Esophagus squamous epithelium (tissue), 5 donors: ENCODE results near the gene COL4A2. TPM values are rescaled to one million over a fixed set of nuclear protein-coding genes. Genes with fewer than 3 reads are reported as not detected.

Source experiments
- DNase-seq: peaks from one replicate; lab custom pipeline; 2025; lab: John Stamatoyannopoulos, UW
- H3K27ac ChIP-seq, 4 donors: fragments of 200-600 bp; sonication (generic); one replicate each; pipeline ENCODE4 v1.5.1; 2016 to 2019; ENCODE audit warnings: mild to moderate bottlenecking in 1 of 4
- H3K27me3 ChIP-seq, 4 donors: fragments of 200-600 bp; sonication (generic); 1 replicate in 3 of 4; 2 replicates in 1 of 4; pipeline versions ENCODE4 v1.5.1 to v1.6.0; 2017 to 2021; ENCODE audit warnings: antibody characterized with exemption in 1 of 4
- H3K36me3 ChIP-seq, 3 donors: fragments of 200-600 bp; sonication (generic); one replicate each; pipeline ENCODE4 v1.5.1; 2016 to 2019
- H3K4me1 ChIP-seq, 3 donors: fragments of 200-600 bp; sonication (generic); one replicate each; pipeline ENCODE4 v1.5.1; 2017 to 2019
- H3K4me3 ChIP-seq, 4 donors: fragments of 200-600 bp; sonication (generic); 1 replicate in 3 of 4; 2 replicates in 1 of 4; pipeline ENCODE4 v1.5.1; 2016 to 2019; ENCODE audit warnings: mild to moderate bottlenecking in 2 of 4, moderate library complexity in 1 of 4
- H3K9me3 ChIP-seq, 3 donors: fragments of 200-600 bp; sonication (generic); one replicate each; pipeline ENCODE4 v1.5.1; 2016 to 2019
- POLR2A ChIP-seq, 4 donors: fragments of 450-650 bp; IDR thresholded peaks; one replicate each; pipeline ENCODE4 v1.6.1; 2017; ENCODE audit warnings: antibody characterized with exemption in 4 of 4, mild to moderate bottlenecking in 4 of 4, moderate library complexity in 3 of 4
- WGBS, 2 donors: methylation state at CpG; one replicate each; pipeline ENCODE4 v1.1.5; 2018; 5-methylcytosine and 5-hydroxymethylcytosine counted together
- intact Hi-C: fragments of 100-400 bp; cut with DNase I; formaldehyde crosslinking; loops from one replicate; pipeline ENCODE4 v1.15.0; 2022
- total RNA-seq, 4 donors: library from RNA; depleted of rRNA; stranded (reverse); fragments of >200 nt; gene quantifications; one replicate each; pipeline ENCODE4 v1.1.0, GENCODE V29; 2016
- TF ChIP-seq, protein P1 (sequence below), 6 experiments: fragments of 450-650 bp in 4 of 6; fragments of 200-600 bp in 2 of 6; sonication (generic) in 2 of 6; IDR thresholded peaks; one replicate each; pipeline ENCODE4 v1.5.1; 2016 to 2019; ENCODE audit warnings: antibody characterized with exemption in 6 of 6, mild to moderate bottlenecking in 4 of 6, moderate library complexity in 4 of 6
- donor health status: DM: yes; HTN: yes; CAD: no.

Gene COL4A2
- total RNA-seq, 4 donors from 2014 or later = 11.9 to 102 (median 43.5) TPM

DNA sequence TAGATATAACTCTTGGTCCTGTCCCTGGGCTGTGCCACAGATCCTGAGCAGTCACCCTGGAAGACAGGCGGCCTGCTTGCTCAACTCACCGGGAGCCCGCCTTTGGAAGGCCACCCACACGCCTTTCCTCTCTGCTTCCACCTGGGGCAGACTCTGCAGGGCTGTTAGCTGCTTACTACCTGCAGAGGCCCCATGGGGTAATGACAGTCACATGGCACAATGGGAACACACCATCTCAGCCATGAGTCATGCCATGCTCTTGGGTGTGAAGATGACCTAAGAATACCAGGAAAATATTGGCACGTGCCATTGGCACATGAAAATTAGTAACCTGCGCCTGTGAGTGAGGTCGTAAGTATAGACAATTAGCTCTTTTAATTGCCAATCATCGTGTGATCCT is 108.6 kb downstream of the COL4A2 start:
- TF ChIP-seq, protein P1, sequence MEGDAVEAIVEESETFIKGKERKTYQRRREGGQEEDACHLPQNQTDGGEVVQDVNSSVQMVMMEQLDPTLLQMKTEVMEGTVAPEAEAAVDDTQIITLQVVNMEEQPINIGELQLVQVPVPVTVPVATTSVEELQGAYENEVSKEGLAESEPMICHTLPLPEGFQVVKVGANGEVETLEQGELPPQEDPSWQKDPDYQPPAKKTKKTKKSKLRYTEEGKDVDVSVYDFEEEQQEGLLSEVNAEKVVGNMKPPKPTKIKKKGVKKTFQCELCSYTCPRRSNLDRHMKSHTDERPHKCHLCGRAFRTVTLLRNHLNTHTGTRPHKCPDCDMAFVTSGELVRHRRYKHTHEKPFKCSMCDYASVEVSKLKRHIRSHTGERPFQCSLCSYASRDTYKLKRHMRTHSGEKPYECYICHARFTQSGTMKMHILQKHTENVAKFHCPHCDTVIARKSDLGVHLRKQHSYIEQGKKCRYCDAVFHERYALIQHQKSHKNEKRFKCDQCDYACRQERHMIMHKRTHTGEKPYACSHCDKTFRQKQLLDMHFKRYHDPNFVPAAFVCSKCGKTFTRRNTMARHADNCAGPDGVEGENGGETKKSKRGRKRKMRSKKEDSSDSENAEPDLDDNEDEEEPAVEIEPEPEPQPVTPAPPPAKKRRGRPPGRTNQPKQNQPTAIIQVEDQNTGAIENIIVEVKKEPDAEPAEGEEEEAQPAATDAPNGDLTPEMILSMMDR (IDR thresholded peaks at IDR 0.05) = peak in 1 of 6 experiments; percentile 18
- TF ChIP-seq POLR2A (IDR thresholded peaks at IDR 0.05) = no peak
- Histone ChIP-seq H3K27me3 (no peaks in the 10 kb centered on the region), H3K27ac (peak overlapping the region in 3 of 4 donors; percentile 79 to 88 (median 83)), H3K36me3 (no peaks in the 10 kb centered on the region), H3K9me3 (no peaks in the 10 kb centered on the region), H3K4me1 (peaks cover 0 to 48% (median 30%) of the 10 kb centered on the region in 3 donors), H3K4me3 (no peak overlapping the region)
- WGBS, 2 donors = 39 to 73% methylated on average over 8 of the region's 8 CpGs
- intact Hi-C loops = no loop called here
- no peak for DNase-seq

DNA sequence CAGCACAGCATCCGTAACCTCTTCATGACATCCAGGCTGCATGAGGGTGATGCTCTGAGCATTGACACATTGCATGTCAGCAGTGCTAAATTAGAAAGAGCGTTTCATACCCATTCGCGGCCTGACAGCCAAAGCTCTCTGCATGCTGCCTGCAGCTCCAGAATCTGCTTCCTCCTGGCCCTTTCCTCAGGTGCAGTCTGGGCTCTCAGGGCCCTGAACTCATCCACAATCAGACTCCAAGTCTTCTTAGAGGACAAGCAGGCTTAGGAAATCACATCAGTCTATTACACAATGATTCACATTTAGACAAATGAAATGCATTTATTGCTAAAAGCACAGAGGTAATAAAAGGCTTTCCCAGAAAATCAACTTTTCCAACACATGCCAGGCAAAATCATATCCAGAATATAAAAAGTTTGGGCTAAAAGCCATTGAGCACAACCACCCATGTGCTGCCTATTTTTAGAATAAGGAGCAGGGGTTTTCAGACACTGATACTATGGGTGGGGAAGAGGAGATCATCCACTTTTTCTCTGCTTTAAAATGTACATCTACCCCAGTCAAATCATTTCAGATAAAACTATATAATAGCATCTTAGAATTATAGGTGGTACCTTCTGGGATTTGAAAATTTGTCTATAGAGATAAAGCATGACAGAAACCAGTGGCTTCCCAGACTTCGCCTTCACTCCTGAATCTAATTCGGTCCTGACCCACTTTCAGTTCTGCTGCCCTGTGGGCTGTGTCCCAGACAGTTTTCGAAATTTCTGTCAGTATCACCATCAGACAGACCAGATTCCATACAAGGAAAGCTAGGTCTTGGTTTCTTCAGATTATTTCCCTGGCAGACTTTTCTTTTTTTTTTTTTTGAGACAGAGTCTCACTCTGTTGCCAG is 109.3 kb downstream of the COL4A2 start:
- no peaks in the 10 kb centered on the region for H3K27me3 ChIP-seq
- no peak for DNase-seq
- peak overlapping the region in 1 of 4 donors; percentile 7 for H3K4me3 ChIP-seq
- no peaks in the 10 kb centered on the region for H3K9me3 ChIP-seq
- WGBS, 2 donors = 71 to 79% methylated on average over 7 of the region's 7 CpGs
- TF ChIP-seq, protein P1 (IDR thresholded peaks at IDR 0.05) = no peak
- intact Hi-C loops = no loop called here
- H3K36me3 ChIP-seq = no peaks in the 10 kb centered on the region
- H3K27ac ChIP-seq = peak overlapping the region in 3 of 4 donors; percentile 79 to 88 (median 83)
- H3K4me1 ChIP-seq = peaks cover 0 to 41% (median 29%) of the 10 kb centered on the region in 3 donors

DNA sequence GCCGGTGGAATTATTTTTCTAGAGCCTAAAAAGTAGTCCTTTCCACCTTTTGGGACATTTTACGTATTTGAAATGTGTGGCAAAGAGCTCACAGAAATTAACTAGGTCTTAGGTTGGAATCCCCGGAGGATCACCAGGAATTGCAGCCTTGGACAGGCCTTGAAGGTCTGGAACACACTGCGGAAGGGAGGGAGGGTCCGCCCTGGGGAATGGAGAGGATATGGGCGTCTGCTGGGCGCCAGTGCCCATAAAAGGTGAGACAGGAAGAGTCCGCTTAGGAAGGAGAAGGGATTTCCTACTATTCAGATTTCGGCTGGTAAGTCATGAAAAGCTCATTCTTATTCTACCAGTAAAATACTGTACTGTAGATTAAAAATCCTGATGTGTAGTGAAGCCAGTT is 111.9 kb downstream of the COL4A2 start:
- Histone ChIP-seq H3K27me3 (no peaks in the 10 kb centered on the region), H3K4me3 (no peak overlapping the region), H3K27ac (peak overlapping the region in 3 of 4 donors; percentile 39 to 83 (median 39)), H3K4me1 (peaks cover 0 to 22% (median 13%) of the 10 kb centered on the region in 3 donors), H3K9me3 (no peaks in the 10 kb centered on the region), H3K36me3 (no peaks in the 10 kb centered on the region)
- TF ChIP-seq POLR2A (IDR thresholded peaks at IDR 0.05) = no peak
- TF ChIP-seq, protein P1 (IDR thresholded peaks at IDR 0.05) = no peak
- no peak for DNase-seq
- intact Hi-C loops = no loop called here
- WGBS, 2 donors = 58 to 67% methylated on average over 9 of the region's 9 CpGs

DNA sequence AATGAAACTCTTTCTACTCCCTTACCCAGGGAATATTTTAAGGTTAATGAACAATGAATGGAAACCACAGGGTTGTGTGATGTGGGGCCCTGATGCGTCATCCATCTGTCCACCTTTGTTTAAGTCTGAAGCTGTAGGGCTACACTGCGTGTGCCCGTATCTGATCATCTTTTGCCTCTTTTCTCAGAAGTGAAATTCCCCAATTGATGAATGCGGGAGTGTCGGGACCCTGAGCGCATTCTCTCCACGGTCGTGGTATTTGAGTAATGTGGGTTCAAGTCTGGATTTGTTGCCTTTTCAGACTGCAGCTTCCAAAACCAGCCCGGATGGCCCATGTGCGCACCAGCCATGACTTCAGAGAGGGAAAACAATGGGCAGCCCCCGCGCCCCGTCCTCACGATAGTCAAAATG is 112.3 kb downstream of the COL4A2 start:
- no peaks in the 10 kb centered on the region for H3K36me3 ChIP-seq
- H3K27me3 ChIP-seq = no peaks in the 10 kb centered on the region
- no peaks in the 10 kb centered on the region for H3K9me3 ChIP-seq
- no peak for DNase-seq
- H3K4me1 ChIP-seq = peaks cover 0 to 22% (median 13%) of the 10 kb centered on the region in 3 donors
- no peak overlapping the region for H3K4me3 ChIP-seq
- TF ChIP-seq, protein P1 (IDR thresholded peaks at IDR 0.05) = no peak
- no peak for TF ChIP-seq POLR2A (IDR thresholded peaks at IDR 0.05)
- intact Hi-C loops = no loop called here
- H3K27ac ChIP-seq = peak overlapping the region in 3 of 4 donors; percentile 39 to 83 (median 39)
- 80 to 89% methylated on average over 14 of the region's 14 CpGs for WGBS, 2 donors

DNA sequence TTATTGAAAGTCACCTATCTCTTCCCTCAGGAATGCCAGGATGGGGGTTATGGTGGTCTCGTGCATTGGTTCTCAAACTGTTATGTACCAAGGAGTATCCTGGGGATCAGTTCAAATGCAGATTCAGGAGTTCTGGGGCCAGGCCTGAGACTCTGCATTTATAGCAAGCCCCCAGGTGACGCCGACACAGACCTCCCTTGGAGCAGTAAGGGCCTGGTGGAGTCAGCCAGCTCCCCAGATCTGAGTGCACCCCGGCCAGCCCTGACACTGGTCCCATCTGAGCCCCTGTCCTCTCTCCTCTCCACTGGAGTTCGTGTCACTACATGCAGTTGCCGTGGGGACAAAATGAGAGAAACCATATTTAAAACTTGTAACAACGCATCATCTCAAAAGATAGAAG is 112.9 kb downstream of the COL4A2 start:
- Histone ChIP-seq H3K9me3 (no peaks in the 10 kb centered on the region), H3K4me1 (peaks cover 0 to 22% (median 13%) of the 10 kb centered on the region in 3 donors), H3K4me3 (no peak overlapping the region), H3K27ac (peak overlapping the region in 2 of 4 donors; percentile 39), H3K27me3 (no peaks in the 10 kb centered on the region), H3K36me3 (no peaks in the 10 kb centered on the region)
- TF ChIP-seq POLR2A (IDR thresholded peaks at IDR 0.05) = no peak
- TF ChIP-seq, protein P1 (IDR thresholded peaks at IDR 0.05) = no peak
- WGBS, 2 donors = 75 to 86% methylated on average over 7 of the region's 7 CpGs
- intact Hi-C loops = no loop called here
- DNase-seq = no peak
